Measurements from ENCODE around the gene GPR37. TPM values are rescaled to one million over a fixed set of nuclear protein-coding genes. Genes with fewer than 3 reads are reported as not detected.

The GPR37 gene
- total RNA-seq, 1 donor from 2014 or later, result 0.21 TPM

DNA sequence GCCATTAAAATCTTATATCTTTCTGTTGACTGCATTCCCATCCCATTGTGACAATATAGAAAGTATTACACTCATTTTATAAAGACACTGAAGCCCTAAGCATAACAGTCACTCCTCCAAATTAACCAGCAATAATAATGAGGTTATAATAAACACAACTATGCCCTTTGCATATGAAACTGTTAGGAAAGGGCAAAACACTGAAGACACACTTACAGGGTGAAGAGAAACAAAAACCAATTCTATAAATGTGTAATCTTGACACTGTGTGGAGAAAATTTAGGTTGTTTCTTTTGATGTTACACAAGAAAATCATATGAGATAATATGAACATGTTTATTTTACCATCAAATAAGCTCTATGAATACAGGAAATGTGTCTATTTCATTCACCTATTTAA lies 14.0 kb upstream of the GPR37 start:
- Histone ChIP-seq H3K79me2 (ENCODE audit: low read depth) (no peaks in the 10 kb centered on the region), H3K36me3 (no peaks in the 10 kb centered on the region), H3K9ac (no peak overlapping the region), H3K4me3 (no peak overlapping the region), H4K20me1 (ENCODE audit: low read depth) (no peaks in the 10 kb centered on the region), H3F3A (ENCODE audit: low read depth) (no peaks in the 10 kb centered on the region), H3K27ac (no peak overlapping the region), H3K4me2 (no peak overlapping the region), H2AFZ (replicated peaks) (no peak overlapping the region), H3K27me3 (no peaks in the 10 kb centered on the region), H3K4me1 (no peaks in the 10 kb centered on the region), H3K9me3 (ENCODE audit: low read depth) (no peaks in the 10 kb centered on the region)
- TF ChIP-seq, protein P1, sequence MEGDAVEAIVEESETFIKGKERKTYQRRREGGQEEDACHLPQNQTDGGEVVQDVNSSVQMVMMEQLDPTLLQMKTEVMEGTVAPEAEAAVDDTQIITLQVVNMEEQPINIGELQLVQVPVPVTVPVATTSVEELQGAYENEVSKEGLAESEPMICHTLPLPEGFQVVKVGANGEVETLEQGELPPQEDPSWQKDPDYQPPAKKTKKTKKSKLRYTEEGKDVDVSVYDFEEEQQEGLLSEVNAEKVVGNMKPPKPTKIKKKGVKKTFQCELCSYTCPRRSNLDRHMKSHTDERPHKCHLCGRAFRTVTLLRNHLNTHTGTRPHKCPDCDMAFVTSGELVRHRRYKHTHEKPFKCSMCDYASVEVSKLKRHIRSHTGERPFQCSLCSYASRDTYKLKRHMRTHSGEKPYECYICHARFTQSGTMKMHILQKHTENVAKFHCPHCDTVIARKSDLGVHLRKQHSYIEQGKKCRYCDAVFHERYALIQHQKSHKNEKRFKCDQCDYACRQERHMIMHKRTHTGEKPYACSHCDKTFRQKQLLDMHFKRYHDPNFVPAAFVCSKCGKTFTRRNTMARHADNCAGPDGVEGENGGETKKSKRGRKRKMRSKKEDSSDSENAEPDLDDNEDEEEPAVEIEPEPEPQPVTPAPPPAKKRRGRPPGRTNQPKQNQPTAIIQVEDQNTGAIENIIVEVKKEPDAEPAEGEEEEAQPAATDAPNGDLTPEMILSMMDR (IDR thresholded peaks at IDR 0.05), result no peak
- TF ChIP-seq EZH2phosphoT487 (IDR thresholded peaks at IDR 0.05), result no peak
- TF ChIP-seq EZH2 (IDR thresholded peaks at IDR 0.05), result no peak
- H3K27ac Mint-ChIP-seq, result no peak overlapping the region
- peaks cover 7% of the 10 kb centered on the region for H3K4me1 Mint-ChIP-seq
- H3K4me3 Mint-ChIP-seq, result no peak overlapping the region
- no peaks in the 10 kb centered on the region for H3K9me3 Mint-ChIP-seq
- H3K27me3 Mint-ChIP-seq (ENCODE audit: insufficient read depth, low read depth), result peaks cover 3% of the 10 kb centered on the region
- H3K36me3 Mint-ChIP-seq, result no peaks in the 10 kb centered on the region
- DNase-seq (ENCODE audit: low spot score), result no peak

DNA sequence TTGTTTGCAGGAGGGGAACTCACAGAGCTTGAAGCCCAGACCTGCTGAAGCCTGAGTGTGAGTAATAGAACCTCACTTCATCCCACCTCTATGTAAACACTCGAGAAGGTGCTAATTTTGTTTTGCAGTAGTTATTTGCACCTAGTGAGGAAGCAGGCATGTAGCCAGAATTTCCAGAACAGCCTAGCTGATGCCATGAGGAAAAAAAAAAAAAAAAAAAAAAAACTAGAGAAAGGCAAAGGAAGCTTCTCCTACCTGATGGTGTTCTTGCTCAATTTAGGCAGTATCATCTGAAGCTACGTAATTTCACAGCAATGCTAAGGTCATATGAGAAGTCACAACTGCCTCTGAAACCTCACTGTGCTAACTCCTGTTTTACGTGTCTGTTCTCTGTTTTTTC lies 13.6 kb upstream of the GPR37 start:
- H3K9me3 ChIP-seq (ENCODE audit: low read depth), result no peaks in the 10 kb centered on the region
- H3K27me3 ChIP-seq, result no peaks in the 10 kb centered on the region
- H3K79me2 ChIP-seq (ENCODE audit: low read depth), result no peaks in the 10 kb centered on the region
- peaks cover 7% of the 10 kb centered on the region for H3K4me1 Mint-ChIP-seq
- no peak for DNase-seq (ENCODE audit: low spot score)
- no peaks in the 10 kb centered on the region for H3K4me1 ChIP-seq
- TF ChIP-seq EZH2 (IDR thresholded peaks at IDR 0.05), result no peak
- TF ChIP-seq EZH2phosphoT487 (IDR thresholded peaks at IDR 0.05), result no peak
- TF ChIP-seq, protein P1 (IDR thresholded peaks at IDR 0.05), result no peak
- no peak overlapping the region for H3K27ac ChIP-seq
- peaks cover 3% of the 10 kb centered on the region for H3K27me3 Mint-ChIP-seq (ENCODE audit: insufficient read depth, low read depth)
- H3K9me3 Mint-ChIP-seq, result no peaks in the 10 kb centered on the region
- no peak overlapping the region for H3K4me2 ChIP-seq
- H3K4me3 Mint-ChIP-seq, result no peak overlapping the region
- H3F3A ChIP-seq (ENCODE audit: low read depth), result no peaks in the 10 kb centered on the region
- no peak overlapping the region for H3K4me3 ChIP-seq
- H3K27ac Mint-ChIP-seq, result no peak overlapping the region
- H3K36me3 Mint-ChIP-seq, result no peaks in the 10 kb centered on the region
- H2AFZ ChIP-seq (replicated peaks), result no peak overlapping the region
- no peak overlapping the region for H3K9ac ChIP-seq
- no peaks in the 10 kb centered on the region for H3K36me3 ChIP-seq
- H4K20me1 ChIP-seq (ENCODE audit: low read depth), result no peaks in the 10 kb centered on the region

DNA sequence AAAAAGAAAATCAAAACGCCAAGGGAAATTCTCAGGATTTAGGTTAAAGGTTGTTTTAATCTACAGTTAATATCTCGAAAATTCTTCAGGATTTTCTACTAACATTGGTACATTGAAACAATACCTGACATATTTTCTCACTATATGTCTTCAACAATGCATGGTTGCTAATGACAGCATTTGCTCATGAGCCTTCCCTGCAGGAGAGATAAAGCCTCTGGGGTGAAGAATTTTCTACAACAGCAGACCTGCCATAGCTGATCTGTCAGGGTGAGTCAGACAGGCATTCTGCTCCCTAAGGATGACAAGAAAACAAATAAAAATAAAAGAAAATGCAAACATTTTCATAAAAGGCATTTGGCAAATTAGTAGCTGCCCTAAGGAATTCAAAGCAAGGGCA lies 11.7 kb upstream of the GPR37 start:
- Histone ChIP-seq H3K79me2 (ENCODE audit: low read depth) (no peaks in the 10 kb centered on the region), H4K20me1 (ENCODE audit: low read depth) (no peaks in the 10 kb centered on the region), H3K27ac (no peak overlapping the region), H3K4me2 (no peak overlapping the region), H3F3A (ENCODE audit: low read depth) (no peaks in the 10 kb centered on the region), H3K4me1 (no peaks in the 10 kb centered on the region), H3K27me3 (no peaks in the 10 kb centered on the region), H3K4me3 (no peak overlapping the region), H2AFZ (replicated peaks) (no peak overlapping the region), H3K36me3 (no peaks in the 10 kb centered on the region), H3K9me3 (ENCODE audit: low read depth) (no peaks in the 10 kb centered on the region), H3K9ac (no peak overlapping the region)
- Mint-ChIP-seq H3K4me1 (peaks cover 4% of the 10 kb centered on the region), H3K4me3 (no peak overlapping the region), H3K27me3 (ENCODE audit: insufficient read depth, low read depth) (peaks cover 3% of the 10 kb centered on the region), H3K9me3 (no peaks in the 10 kb centered on the region), H3K36me3 (no peaks in the 10 kb centered on the region), H3K27ac (no peak overlapping the region)
- DNase-seq (ENCODE audit: low spot score), result no peak
- TF ChIP-seq EZH2phosphoT487 (IDR thresholded peaks at IDR 0.05) (no peak), EZH2 (IDR thresholded peaks at IDR 0.05) (no peak)
- TF ChIP-seq, protein P1 (IDR thresholded peaks at IDR 0.05), result no peak

Measured in neural progenitor cell (in vitro differentiated cells).